GM13977 (cell line): ENCODE results near the gene TMEM63A.
A peak's percentile ranks its signal among the peaks of the same experiment; 100 is the strongest.
"Not testable (repeated sequence)": the region's sequence is repeated elsewhere in the genome, so short reads cannot be mapped to it uniquely, and the experiment has no call there.

Experiments used
- DNase-seq: peaks from one replicate; pipeline ENCODE4 v3.0.0; 2012; ENCODE audit warnings: low spot score
- in situ Hi-C: fragments of 300-500 bp; cut with MboI; formaldehyde crosslinking; loops from one replicate; pipeline ENCODE4 v1.12.0; 2022; ENCODE audit warnings: low sequenced_read_pairs, low pct_unique_long_range_greater_than_20kb, mixed read lengths, inconsistent platforms; ENCODE audit not compliant: unreplicated experiment
- TF ChIP-seq, protein P1 (sequence below): IDR thresholded peaks from 2 replicates; pipeline ENCODE4 v1.5.1; 2012; ENCODE audit warnings: mild to moderate bottlenecking, control low read depth; ENCODE audit not compliant: insufficient read depth; ENCODE audit errors: extremely low read depth, missing control alignments

The TMEM63A gene

DNA sequence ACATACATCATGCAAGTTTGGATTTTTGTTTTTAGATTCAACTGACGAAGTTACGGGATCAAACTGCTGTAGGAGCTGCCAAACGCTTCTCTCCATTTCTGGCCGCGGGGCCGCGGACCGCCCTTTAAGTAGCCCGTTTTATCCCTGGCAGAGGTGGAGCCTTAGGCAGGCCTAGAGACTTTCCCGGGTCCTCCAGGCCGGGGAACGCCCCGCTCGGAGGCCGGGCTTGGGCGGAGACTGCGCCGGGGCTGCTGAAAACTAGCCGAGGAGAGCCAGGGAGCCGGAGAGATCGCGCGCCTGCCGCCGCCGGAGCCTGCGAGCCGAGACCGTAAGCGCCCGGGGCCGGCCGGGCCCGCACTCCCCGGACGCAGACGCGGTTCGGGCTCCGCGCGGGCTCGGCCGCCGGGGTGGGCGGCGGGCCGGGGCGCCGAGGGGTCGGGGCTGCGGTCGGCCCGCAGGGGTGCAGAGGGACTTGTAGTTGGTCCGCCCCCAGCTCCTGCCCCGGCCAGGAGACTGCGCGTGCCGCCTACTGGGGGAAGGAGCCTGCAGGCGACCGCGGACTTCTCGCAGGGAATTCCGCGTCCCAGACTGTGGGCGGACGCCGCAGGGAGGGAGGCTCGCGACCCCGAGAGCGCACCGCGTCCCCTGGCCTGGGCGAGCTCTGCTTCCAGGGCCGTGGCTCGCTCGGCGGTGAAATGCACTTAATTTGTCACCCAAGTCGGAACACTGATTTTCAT lies 72.2 kb downstream of the TMEM63A start, which contains the start of gene EPHX1:
EPHX1 (plus strand) TSS at position 283 of the 737 bp plus-strand sequence. CDS start 18,606 bp downstream, outside the sequence.
- DNase-seq = peak; percentile 94
- in situ Hi-C loops = no loop called here
- TF ChIP-seq, protein P1, sequence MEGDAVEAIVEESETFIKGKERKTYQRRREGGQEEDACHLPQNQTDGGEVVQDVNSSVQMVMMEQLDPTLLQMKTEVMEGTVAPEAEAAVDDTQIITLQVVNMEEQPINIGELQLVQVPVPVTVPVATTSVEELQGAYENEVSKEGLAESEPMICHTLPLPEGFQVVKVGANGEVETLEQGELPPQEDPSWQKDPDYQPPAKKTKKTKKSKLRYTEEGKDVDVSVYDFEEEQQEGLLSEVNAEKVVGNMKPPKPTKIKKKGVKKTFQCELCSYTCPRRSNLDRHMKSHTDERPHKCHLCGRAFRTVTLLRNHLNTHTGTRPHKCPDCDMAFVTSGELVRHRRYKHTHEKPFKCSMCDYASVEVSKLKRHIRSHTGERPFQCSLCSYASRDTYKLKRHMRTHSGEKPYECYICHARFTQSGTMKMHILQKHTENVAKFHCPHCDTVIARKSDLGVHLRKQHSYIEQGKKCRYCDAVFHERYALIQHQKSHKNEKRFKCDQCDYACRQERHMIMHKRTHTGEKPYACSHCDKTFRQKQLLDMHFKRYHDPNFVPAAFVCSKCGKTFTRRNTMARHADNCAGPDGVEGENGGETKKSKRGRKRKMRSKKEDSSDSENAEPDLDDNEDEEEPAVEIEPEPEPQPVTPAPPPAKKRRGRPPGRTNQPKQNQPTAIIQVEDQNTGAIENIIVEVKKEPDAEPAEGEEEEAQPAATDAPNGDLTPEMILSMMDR = peak; percentile 25

DNA sequence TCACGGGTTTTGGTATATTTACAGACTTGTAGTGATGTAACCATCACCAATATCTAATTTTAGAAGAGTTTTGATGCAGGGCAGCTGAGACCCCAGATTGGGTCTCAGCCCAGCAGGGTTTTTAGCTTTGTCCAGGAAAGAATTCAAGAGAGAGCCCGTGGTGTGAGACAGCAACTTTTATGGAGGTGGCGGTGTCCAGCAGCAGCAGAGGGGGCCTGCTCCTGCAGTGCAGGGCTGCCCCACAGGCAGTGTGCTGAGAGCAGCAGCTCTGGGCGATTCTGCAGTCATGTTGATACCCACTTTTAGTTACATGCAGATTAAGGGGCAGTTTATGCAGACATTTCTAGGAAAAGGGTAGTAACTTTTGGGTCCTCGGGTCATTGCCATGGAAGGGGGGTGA lies 74.0 kb downstream of the TMEM63A start:
- no peak for DNase-seq
- TF ChIP-seq, protein P1 = no peak
- in situ Hi-C loops = no loop called here

DNA sequence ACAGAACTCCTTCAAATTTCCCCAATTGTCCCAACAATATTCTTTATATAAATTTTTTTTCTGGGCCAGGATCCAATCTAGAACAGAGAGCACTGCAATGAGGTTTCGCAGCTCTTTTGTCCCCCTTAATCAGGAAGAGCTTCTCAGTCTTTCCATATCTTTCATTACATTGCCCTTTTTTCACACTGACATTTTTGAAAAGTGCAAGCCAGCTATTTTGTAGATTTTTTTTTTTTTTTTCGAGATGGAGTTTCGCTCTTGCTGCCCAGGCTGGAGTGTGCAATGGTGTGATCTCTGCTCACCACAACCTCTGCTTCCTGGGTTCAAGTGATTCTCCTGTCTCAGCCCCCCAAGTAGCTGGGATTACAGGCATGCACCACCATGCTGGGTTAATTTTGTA lies 75.4 kb downstream of the TMEM63A start:
- in situ Hi-C loops, DNase-seq: not testable (repeated sequence)

DNA sequence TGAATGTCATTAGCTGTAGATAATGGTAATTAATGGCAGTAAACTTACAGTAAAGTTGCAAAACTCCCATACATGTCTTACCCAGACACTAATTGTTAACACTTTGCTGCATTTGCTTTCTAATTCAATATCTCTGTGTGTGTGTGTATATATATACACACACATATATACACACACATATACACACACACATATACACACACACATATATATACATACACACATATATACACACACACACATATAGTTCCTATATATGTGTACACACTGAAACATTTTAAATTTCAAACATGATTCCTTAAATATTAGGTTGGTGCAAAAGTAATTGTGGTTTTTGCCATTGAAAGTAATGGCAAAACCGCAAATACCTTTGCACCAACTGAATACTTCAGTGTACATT lies 75.9 kb downstream of the TMEM63A start:
- TF ChIP-seq, protein P1 = no peak
- DNase-seq = no peak
- in situ Hi-C loops = no loop called here

DNA sequence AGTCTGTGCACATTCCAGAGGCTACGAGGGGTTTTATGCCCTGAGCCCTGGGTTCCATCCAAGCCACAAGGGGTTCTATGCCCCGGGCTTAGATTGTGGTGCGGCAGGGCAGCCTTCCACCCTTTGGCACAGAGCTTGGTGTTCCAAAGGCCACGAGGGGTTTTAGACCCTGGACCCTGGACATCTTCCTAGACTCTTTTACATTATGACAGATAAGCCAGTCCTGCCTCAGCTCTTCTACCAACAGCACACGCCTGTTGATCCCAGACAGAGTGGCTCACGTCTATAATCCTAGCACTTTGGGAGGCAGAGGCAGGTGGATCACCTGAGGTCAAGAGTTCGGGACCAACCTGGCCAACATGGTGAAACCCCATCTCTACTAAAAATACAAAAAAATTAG lies 81.0 kb downstream of the TMEM63A start:
- in situ Hi-C loops, DNase-seq: not testable (repeated sequence)

DNA sequence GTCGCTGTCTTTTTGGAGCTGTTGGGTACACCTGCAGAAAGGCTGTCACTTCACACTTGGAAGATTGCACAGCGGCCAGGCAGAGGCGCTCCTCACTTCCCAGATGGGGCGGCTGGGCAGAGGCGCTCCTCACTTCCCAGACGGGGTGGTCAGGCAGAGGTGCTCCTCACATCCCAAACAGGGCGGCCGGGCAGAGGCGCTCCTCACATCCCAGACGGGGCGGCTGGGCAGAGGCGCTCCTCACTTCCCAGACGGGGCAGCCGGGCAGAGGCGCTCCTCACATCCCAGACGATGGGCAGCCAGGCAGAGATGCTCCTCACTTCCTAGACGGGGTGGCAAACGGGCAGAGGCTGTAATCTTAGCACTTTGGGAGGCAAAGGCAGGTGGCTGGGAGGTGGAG lies 86.1 kb downstream of the TMEM63A start:
- in situ Hi-C loops, DNase-seq: not testable (repeated sequence)
